SK-N-SH treated with all-trans-retinoic acid at 6 μM for 48 hours (cell line): Measurements from ENCODE around the gene CELF5.
"Not testable (repeated sequence)": the region's sequence is repeated elsewhere in the genome, so short reads cannot be mapped to it uniquely, and the experiment has no call there.

Experiments used
- ATAC-seq: fragments of 200-7000 bp; cut with Tn5 transposase; 3 replicates; pipeline ENCODE4 v1.9.1; 2020; ENCODE audit warnings: mild to moderate bottlenecking, moderate library complexity
- ARNTL ChIP-seq: fragments of 450-650 bp; formaldehyde crosslinking; IDR thresholded peaks from 2 replicates; pipeline ENCODE4 v1.5.0; 2020; ENCODE audit warnings: low read depth, mild to moderate bottlenecking, moderate library complexity, borderline replicate concordance
- BACH2 ChIP-seq: fragments of 250-450 bp; sonication (Bioruptor Pico); IDR thresholded peaks from 2 replicates; pipeline ENCODE4 v1.9.0; 2021; ENCODE audit warnings: mild to moderate bottlenecking, borderline replicate concordance
- CSRNP3 ChIP-seq: fragments of 250-450 bp; sonication (Bioruptor Pico); IDR thresholded peaks from 2 replicates; pipeline ENCODE4 v1.5.1; 2021; ENCODE audit warnings: mild to moderate bottlenecking, moderate library complexity
- GLIS3 ChIP-seq: fragments of 250-450 bp; sonication (Bioruptor Pico); IDR thresholded peaks from 2 replicates; pipeline ENCODE4 v1.5.0; 2020; ENCODE audit warnings: mild to moderate bottlenecking, moderate library complexity
- ISL1 ChIP-seq: fragments of 250-450 bp; sonication (Bioruptor Pico); IDR thresholded peaks from 2 replicates; pipeline ENCODE4 v2.1.2; 2022; ENCODE audit warnings: mild to moderate bottlenecking, moderate library complexity
- POU6F1 ChIP-seq: fragments of 250-450 bp; sonication (Bioruptor Pico); IDR thresholded peaks from 2 replicates; pipeline ENCODE4 v1.8.0; 2021; ENCODE audit warnings: low read depth, mild to moderate bottlenecking, moderate library complexity, borderline replicate concordance
- PPARA ChIP-seq: fragments of 250-450 bp; sonication (Bioruptor Pico); IDR thresholded peaks from 2 replicates; pipeline ENCODE4 v1.5.0; 2020; ENCODE audit warnings: mild to moderate bottlenecking, borderline replicate concordance
- RARB ChIP-seq: fragments of 250-450 bp; sonication (Bioruptor Pico); IDR thresholded peaks from 2 replicates; pipeline ENCODE4 v1.8.0; 2021; ENCODE audit warnings: mild to moderate bottlenecking, moderate library complexity
- TCF4 ChIP-seq: fragments of 250-450 bp; sonication (Bioruptor Pico); IDR thresholded peaks from 2 replicates; pipeline ENCODE4 v1.8.0; 2021; ENCODE audit warnings: mild to moderate bottlenecking, moderate library complexity, borderline replicate concordance
- TOX ChIP-seq: fragments of 250-450 bp; sonication (Bioruptor Pico); IDR thresholded peaks from 2 replicates; pipeline ENCODE4 v1.8.0; 2021; ENCODE audit warnings: mild to moderate bottlenecking, moderate library complexity, borderline replicate concordance
- ZC3H10 ChIP-seq: fragments of 250-450 bp; sonication (Bioruptor Pico); IDR thresholded peaks from 2 replicates; pipeline ENCODE4 v1.5.1; 2021; ENCODE audit warnings: mild to moderate bottlenecking, moderate library complexity
- ZFP30 ChIP-seq: fragments of 450-650 bp; formaldehyde crosslinking; IDR thresholded peaks from 2 replicates; pipeline ENCODE4 v1.5.0; 2022; ENCODE audit warnings: mild to moderate bottlenecking, moderate library complexity
- ZNF565 ChIP-seq: fragments of 450-650 bp; formaldehyde crosslinking; conservative IDR thresholded peaks from 2 replicates; pipeline ENCODE4 v1.5.0; 2020; ENCODE audit warnings: low read depth, mild to moderate bottlenecking, moderate library complexity
- ZNF70 ChIP-seq: fragments of 450-650 bp; formaldehyde crosslinking; IDR thresholded peaks from 2 replicates; pipeline ENCODE4 v1.5.0; 2020; ENCODE audit warnings: mild to moderate bottlenecking, moderate library complexity
- ZNF8 ChIP-seq: fragments of 450-650 bp; formaldehyde crosslinking; IDR thresholded peaks from 2 replicates; pipeline ENCODE4 v1.5.0; 2020; ENCODE audit warnings: mild to moderate bottlenecking, moderate library complexity
- TF ChIP-seq, protein P1 (sequence below): fragments of 250-450 bp; sonication (Bioruptor Pico); IDR thresholded peaks from 2 replicates; pipeline ENCODE4 v1.8.0; 2020; ENCODE audit warnings: mild to moderate bottlenecking, moderate library complexity, borderline replicate concordance

The CELF5 gene

DNA sequence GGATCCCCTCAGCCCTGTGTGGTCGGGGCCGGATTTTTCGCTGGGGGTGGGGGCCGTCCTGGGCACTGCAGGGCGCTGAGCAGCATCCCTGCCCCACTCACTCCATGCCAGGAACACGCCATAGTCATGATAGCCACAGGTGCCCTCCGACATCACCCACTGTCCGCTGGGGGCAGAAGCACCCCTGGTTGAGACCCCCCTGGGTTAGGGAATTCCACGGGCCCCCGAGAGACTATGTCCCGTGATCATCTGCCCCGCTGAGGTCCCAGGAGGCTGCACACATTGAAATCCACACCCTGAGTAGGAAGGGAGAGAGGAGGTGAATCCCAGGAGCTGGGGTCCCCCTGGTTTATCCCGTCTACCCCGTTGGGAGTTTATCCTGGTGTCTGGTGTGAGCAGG is 22.6 kb upstream of the CELF5 start:
- no peak for ATAC-seq
- TF ChIP-seq PPARA (CRISPR knock-in tag) (no peak), ZNF70 (no peak), TCF4 (no peak), ZC3H10 (CRISPR knock-in tag) (no peak), ARNTL (CRISPR knock-in tag) (no peak), ZNF565 (no peak), CSRNP3 (CRISPR knock-in tag) (no peak), GLIS3 (CRISPR knock-in tag) (no peak), POU6F1 (CRISPR knock-in tag) (no peak)

DNA sequence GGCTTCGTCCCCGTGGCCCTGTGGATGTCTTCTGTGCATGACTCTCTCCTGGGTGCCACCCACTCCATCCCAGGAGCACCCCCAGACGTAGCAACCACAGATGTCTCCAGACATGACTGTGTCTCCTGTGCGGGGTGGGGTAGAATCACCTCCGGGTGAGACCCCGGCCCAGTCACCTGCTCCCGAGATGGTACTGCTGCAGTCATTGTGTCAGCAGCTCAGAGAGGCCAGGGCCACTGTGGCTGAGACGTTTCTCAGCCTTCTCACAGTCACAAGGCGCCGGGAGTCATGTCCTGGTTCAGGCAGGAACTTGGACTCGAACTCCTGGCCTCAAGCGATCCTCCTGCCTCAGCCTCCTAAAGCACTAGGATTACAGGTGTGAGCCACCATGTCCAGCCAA is 22.1 kb upstream of the CELF5 start:
- ATAC-seq, result no peak
- TF ChIP-seq ZC3H10 (CRISPR knock-in tag) (no peak), TOX (no peak), ZFP30 (no peak), ISL1 (CRISPR knock-in tag) (no peak), BACH2 (CRISPR knock-in tag) (no peak), ZNF8 (CRISPR knock-in tag) (no peak), POU6F1 (CRISPR knock-in tag) (no peak)

- ATAC-seq, result not testable (repeated sequence)
Observed at GRCh38 chr19:3202895-3203294, 21.6 kb upstream of the CELF5 start.

DNA sequence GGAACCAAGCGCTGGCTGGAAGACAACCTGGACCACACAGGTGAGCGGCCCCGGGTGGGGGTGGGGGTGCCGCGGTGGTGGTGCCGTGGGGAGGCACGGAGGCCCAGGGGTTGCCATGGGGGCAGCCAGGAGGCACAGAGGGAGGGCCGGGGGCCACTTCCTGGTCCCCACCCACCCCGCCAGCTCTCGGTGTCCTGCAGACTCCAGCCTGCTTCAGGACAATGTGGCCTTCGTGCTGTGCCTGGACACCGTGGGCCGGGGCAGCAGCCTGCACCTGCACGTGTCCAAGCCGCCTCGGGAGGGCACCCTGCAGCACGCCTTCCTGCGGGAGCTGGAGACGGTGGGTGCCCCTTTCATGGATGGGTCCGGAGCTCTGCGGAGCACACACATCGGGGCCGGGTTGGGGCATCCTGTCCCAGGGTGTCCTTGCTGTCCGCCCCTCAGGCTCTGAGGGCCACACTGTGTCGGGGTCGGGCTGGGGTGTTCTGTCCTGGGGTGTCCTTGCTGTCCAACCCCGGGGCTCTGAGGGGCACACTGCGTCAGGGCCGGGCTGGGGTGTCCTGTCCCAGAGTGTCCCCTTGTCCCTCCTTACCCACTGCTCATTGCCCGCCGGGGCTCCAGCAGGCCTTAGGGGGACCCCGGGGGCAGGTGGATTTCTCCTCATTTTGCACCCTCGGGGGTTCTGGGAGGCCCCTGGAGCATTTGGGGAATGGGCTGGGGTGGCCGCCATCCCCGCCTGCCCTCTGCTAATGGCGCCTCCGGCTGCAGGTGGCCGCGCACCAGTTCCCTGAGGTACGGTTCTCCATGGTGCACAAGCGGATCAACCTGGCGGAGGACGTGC is 20.4 kb upstream of the CELF5 start:
- TF ChIP-seq TOX (no peak), RARB (no peak), POU6F1 (CRISPR knock-in tag) (no peak)
- ATAC-seq, result no peak

DNA sequence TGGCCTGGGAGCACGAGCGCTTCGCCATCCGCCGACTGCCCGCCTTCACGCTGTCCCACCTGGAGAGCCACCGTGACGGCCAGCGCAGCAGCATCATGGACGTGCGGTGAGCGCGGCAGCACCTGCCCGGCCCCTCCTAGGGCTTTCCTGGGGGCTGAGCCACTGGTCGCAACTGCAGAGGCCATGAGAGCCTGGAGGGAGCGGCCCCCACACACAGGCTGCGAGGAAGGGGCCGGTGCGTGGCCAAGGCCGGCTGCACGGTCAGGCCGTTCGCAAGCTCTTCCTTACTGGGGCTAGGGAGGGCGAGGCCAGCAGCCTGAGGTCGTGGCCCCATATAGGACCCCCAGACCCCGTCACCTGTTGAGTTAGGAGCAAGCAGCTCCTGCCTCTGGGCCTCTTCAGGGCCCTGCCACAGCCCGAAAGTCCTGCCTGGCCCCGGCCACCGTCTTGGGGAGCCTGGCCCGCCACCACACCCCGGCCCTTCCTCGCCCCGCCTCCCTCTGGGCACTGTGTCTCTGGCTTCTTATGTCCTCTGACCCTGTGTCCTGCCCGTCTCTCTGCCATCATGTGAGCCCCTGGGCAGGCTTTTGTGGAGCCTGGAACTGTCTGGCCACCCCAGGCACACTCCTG is 19.7 kb upstream of the CELF5 start:
- no peak for ATAC-seq
- no peak for TF ChIP-seq ZNF8 (CRISPR knock-in tag)
- no peak for TF ChIP-seq ZNF565
- no peak for TF ChIP-seq PPARA (CRISPR knock-in tag)
- TF ChIP-seq, protein P1, sequence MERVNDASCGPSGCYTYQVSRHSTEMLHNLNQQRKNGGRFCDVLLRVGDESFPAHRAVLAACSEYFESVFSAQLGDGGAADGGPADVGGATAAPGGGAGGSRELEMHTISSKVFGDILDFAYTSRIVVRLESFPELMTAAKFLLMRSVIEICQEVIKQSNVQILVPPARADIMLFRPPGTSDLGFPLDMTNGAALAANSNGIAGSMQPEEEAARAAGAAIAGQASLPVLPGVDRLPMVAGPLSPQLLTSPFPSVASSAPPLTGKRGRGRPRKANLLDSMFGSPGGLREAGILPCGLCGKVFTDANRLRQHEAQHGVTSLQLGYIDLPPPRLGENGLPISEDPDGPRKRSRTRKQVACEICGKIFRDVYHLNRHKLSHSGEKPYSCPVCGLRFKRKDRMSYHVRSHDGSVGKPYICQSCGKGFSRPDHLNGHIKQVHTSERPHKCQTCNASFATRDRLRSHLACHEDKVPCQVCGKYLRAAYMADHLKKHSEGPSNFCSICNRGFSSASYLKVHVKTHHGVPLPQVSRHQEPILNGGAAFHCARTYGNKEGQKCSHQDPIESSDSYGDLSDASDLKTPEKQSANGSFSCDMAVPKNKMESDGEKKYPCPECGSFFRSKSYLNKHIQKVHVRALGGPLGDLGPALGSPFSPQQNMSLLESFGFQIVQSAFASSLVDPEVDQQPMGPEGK (CRISPR knock-in tag), result no peak
- TF ChIP-seq, all 23 proteins: peak for 0
